ENCODE measurements around the gene PEX5L. TPM values are rescaled to one million over a fixed set of nuclear protein-coding genes. Genes with fewer than 3 reads are reported as not detected.

Gene PEX5L
- total and polyA plus RNA-seq, 2 experiments from 2014 or later: 6.3 to 7.0 TPM

- DNase-seq (ENCODE audit: low spot score): no peak
- H2AFZ ChIP-seq: peak overlapping the region; percentile 87
- no peaks in the 10 kb centered on the region for H3K79me2 ChIP-seq (replicated peaks; ENCODE audit: insufficient read depth)
- H3K9me2 ChIP-seq (ENCODE audit: insufficient read depth): peaks cover 13% of the 10 kb centered on the region
- peak overlapping the region; percentile 78 for H3K4me2 ChIP-seq
- H3K27me3 ChIP-seq (ENCODE audit: insufficient read depth): no peaks in the 10 kb centered on the region
- no peak for ATAC-seq
- H3K4me1 ChIP-seq (ENCODE audit: insufficient read depth): peaks cover 7% of the 10 kb centered on the region; the same call in 1 of the 2 replicates
- no peaks in the 10 kb centered on the region for H3K36me3 Mint-ChIP-seq (ENCODE audit: low read depth)
- TF ChIP-seq POLR2AphosphoS5 (IDR thresholded peaks at IDR 0.05; ENCODE audit: low read depth): no peak
- no peak for TF ChIP-seq REST (IDR thresholded peaks at IDR 0.05; ENCODE audit: unreplicated experiment)
- no peak for TF ChIP-seq CTCF (conservative IDR thresholded peaks at IDR 0.05; ENCODE audit: low read depth in 2 of 2)
- TF ChIP-seq JUNB (IDR thresholded peaks at IDR 0.05; ENCODE audit: unreplicated experiment): no peak
- TF ChIP-seq ETS1 (IDR thresholded peaks at IDR 0.05): no peak
- TF ChIP-seq EZH2phosphoT487 (IDR thresholded peaks at IDR 0.05; ENCODE audit: unreplicated experiment): no peak
- TF ChIP-seq EZH2 (IDR thresholded peaks at IDR 0.05; ENCODE audit: low read depth, unreplicated experiment): no peak
- no peak for TF ChIP-seq NANOG (IDR thresholded peaks at IDR 0.05; ENCODE audit: borderline replicate concordance)
- no peak for TF ChIP-seq STAT1 (IDR thresholded peaks at IDR 0.05; ENCODE audit: unreplicated experiment)
- TF ChIP-seq ZNF331 (CRISPR knock-in tag; IDR thresholded peaks at IDR 0.05; ENCODE audit: low read depth): no peak
- no peak for TF ChIP-seq CREB1 (CRISPR knock-in tag; IDR thresholded peaks at IDR 0.05; ENCODE audit: low read depth)
- TF ChIP-seq ZNF462 (CRISPR knock-in tag; IDR thresholded peaks at IDR 0.05): no peak
- TF ChIP-seq ZNF114 (CRISPR knock-in tag; IDR thresholded peaks at IDR 0.05): no peak
- H3K4me3 ChIP-seq: peak overlapping the region; percentile 55
- H3K27ac ChIP-seq (ENCODE audit: low read depth): no peak overlapping the region
- H3K9me3 Mint-ChIP-seq: no peaks in the 10 kb centered on the region
- no peaks in the 10 kb centered on the region for H4K20me1 ChIP-seq (replicated peaks; ENCODE audit: insufficient read depth)
- no peaks in the 10 kb centered on the region for H3K36me3 ChIP-seq (ENCODE audit: insufficient read depth)
- peaks cover 4% of the 10 kb centered on the region for H3K27me3 Mint-ChIP-seq (ENCODE audit: insufficient read depth, low read depth, poor library complexity)
- peak overlapping the region; percentile 62; the same call in 2 of the 3 replicates for H3K4me3 Mint-ChIP-seq
- H3K4me1 Mint-ChIP-seq: peaks cover 19% of the 10 kb centered on the region
- H3K27ac Mint-ChIP-seq: no peak overlapping the region
- H3F3A ChIP-seq (replicated peaks; ENCODE audit: low read depth): no peaks in the 10 kb centered on the region
Measured at GRCh38 chr3:179942553-179943075, 94.1 kb downstream of the PEX5L start.
